T-helper 2 cell treated with Interferon-gamma antibody and Interleukin-4, amounts not matched to agents 5 μg/mL and 100 μg/mL, for 36 hours (primary cell): Measurements from ENCODE around the gene VARS1.

Experiments
- DNase-seq: peaks from one replicate; pipeline ENCODE4 v3.0.0; 2021; ENCODE audit warnings: low spot score
- H3K27ac Mint-ChIP-seq: one replicate; pipeline ENCODE4 v1.8.0; 2021; ENCODE audit warnings: mild to moderate bottlenecking, mixed read lengths
- H3K27me3 Mint-ChIP-seq: one replicate; pipeline ENCODE4 v1.8.0; 2021; ENCODE audit warnings: low read depth, mixed read lengths
- H3K36me3 Mint-ChIP-seq: one replicate; pipeline ENCODE4 v1.8.0; 2021; ENCODE audit warnings: low read depth, mixed read lengths
- H3K4me1 Mint-ChIP-seq: one replicate; pipeline ENCODE4 v1.8.0; 2021; ENCODE audit warnings: low read depth, mixed read lengths
- H3K4me3 Mint-ChIP-seq: one replicate; pipeline ENCODE4 v1.8.0; 2022; ENCODE audit warnings: mild to moderate bottlenecking, moderate library complexity, mixed read lengths
- H3K9me3 Mint-ChIP-seq: one replicate; pipeline ENCODE4 v1.8.0; 2021; ENCODE audit warnings: mixed read lengths

Gene VARS1

DNA sequence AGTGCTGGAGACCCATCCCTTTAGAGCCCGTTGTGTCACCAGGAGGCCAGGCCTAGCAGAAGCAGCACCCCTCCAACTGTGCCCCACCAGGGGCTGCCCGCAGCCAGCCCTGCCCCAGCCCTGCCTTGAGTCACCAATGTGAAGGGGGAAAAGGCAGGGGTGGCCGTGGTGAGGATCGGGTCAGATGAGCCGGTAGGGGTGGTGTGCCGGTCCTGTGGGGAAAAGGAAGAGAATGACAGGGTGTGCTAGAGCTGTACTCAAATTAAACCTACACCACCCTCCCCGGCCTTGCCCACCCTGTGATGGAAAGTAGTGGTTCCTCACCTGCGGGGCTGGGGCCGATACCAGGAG, 30.0 kb downstream of the VARS1 start:
- DNase-seq = no peak
- Mint-ChIP-seq H3K4me1 (peaks cover 10% of the 10 kb centered on the region), H3K27ac (no peak overlapping the region), H3K9me3 (no peaks in the 10 kb centered on the region), H3K36me3 (peaks cover 29% of the 10 kb centered on the region), H3K4me3 (no peak overlapping the region), H3K27me3 (no peaks in the 10 kb centered on the region)

DNA sequence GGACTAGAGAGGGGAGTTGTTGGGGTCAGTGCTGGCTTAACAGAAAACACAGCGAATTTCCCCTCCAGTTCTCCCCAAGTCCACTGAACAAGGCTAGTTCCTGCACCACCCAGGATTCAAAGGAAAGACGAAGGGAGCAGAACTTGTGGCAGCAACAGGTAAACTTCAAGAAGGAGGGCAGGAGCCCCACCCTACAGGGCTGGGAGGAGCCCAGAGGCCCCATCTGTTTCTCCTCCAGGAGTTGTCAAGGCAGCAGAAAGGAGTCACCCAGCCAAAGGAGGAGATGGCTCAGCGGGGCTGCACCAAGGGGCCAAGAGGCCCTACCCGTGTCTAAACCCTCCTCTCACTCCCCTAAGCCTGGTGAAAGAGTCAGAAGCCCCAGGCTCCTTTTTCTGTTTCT, 31.4 kb downstream of the VARS1 start:
- Mint-ChIP-seq H3K27ac (peak overlapping the region; percentile 26), H3K4me3 (no peak overlapping the region)

DNA sequence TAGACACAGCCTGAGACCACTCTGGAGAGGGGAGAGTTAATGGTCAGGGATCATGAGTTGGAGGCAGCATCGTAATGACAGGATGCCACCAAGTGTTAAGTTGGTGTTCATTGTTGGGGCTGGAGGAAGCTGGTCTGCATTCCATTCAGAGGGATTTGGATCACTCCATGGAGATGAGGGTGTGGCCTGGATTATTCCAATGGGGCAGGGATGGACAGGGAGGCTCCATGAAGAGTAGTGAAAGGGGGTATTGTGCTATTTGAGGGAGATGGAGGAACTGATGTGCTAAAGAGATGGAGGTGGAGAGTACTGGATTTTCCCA, 32.0 kb downstream of the VARS1 start:
- Mint-ChIP-seq H3K4me3 (no peak overlapping the region), H3K9me3 (no peaks in the 10 kb centered on the region), H3K27ac (peak overlapping the region; percentile 66), H3K36me3 (peaks cover 36% of the 10 kb centered on the region), H3K4me1 (peaks cover 4% of the 10 kb centered on the region), H3K27me3 (no peaks in the 10 kb centered on the region)
- DNase-seq = no peak

More for the DNA sequence above, 31.4 kb downstream of the VARS1 start:
- H3K4me1 Mint-ChIP-seq = peaks cover 4% of the 10 kb centered on the region
- no peak for DNase-seq
- no peaks in the 10 kb centered on the region for H3K27me3 Mint-ChIP-seq
- H3K36me3 Mint-ChIP-seq = peaks cover 30% of the 10 kb centered on the region
- no peaks in the 10 kb centered on the region for H3K9me3 Mint-ChIP-seq

DNA sequence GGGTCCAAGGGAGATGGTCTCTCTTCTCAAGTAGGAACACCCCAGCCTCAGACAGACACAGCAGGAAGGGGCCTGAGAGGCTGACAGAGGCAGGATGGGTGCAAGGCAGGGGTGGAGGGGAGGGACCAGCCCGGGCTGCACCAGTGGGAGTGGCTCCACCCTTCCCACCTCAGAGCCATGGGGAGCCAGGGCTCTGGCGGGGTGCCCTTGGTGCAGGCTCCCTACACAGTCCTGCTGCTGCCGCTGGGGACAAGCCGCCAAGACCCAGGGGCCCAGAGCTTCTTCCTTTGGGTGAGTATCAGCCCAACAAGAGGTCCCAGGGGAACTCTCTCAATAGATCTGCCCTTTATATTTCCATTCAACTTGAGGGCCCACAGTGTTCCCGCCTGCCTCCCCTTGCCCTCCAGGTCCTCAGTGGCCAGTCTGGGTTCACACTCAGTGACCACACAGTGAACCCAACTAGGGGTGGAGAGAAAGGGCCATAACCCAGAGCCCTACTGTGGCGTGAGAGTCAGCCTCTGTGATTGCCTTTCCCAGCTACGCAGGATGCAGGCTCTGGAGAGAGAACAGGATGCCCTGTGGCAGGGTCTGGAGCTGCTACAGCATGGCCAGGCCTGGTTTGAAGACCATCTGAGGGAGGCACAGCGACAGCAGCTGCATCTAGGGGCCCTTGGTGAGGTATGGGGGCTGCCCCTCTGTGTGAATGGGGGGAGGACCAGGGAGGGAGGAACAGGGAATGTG, 32.5 kb downstream of the VARS1 start:
- no peak for DNase-seq
- Mint-ChIP-seq H3K9me3 (no peaks in the 10 kb centered on the region), H3K36me3 (peaks cover 37% of the 10 kb centered on the region), H3K4me3 (no peak overlapping the region), H3K4me1 (peaks cover 6% of the 10 kb centered on the region), H3K27me3 (no peaks in the 10 kb centered on the region), H3K27ac (peak overlapping the region; percentile 66)

DNA sequence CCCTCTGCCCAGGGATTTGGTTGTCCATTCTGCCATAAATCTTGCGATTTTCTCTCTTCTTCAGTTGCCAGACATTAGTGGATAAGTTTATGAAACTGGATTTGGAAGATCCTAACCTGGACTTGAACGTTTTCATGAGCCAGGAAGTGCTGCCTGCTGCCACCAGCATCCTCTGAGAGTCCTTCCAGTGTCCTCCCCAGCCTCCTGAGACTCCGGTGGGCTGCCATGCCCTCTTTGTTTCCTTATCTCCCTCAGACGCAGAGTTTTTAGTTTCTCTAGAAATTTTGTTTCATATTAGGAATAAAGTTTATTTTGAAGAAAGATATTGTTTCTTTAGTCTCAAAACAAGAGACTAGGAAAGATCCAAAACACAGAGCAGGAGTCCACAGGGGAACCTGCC, 33.2 kb downstream of the VARS1 start, which contains the start of gene SAPCD1:
TSS of gene SAPCD1 (plus strand) at position 301 of the 400 bp plus-strand sequence. CDS start 399 bp downstream, outside the sequence.
- Mint-ChIP-seq H3K36me3 (peaks cover 39% of the 10 kb centered on the region), H3K9me3 (no peaks in the 10 kb centered on the region), H3K4me3 (no peak within 1 kb of the TSS), H3K4me1 (peaks cover 6% of the 10 kb centered on the region), H3K27me3 (no peaks in the 10 kb centered on the region), H3K27ac (peak within 1 kb of the TSS; percentile 66)
- no peak for DNase-seq

DNA sequence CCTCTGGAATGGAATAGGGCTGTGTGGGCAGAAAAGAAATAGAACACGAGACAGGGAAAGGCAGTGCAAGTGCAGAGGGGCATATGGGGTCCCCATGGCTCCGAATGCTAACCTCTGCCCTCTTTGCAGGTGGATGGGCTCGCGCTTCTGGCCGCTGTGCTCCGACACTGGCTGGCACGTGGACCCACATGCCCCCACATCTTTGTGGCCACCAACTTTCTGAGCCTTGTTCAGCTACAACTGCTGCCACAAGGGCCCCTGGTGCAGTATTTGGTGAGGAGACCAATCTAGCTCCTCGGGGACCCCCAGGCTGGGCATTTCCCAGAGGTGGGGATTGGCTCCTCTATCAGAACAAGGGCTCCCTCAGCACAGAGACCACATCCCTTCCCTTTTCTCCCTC, 34.2 kb downstream of the VARS1 start:
- no peaks in the 10 kb centered on the region for H3K27me3 Mint-ChIP-seq

DNA sequence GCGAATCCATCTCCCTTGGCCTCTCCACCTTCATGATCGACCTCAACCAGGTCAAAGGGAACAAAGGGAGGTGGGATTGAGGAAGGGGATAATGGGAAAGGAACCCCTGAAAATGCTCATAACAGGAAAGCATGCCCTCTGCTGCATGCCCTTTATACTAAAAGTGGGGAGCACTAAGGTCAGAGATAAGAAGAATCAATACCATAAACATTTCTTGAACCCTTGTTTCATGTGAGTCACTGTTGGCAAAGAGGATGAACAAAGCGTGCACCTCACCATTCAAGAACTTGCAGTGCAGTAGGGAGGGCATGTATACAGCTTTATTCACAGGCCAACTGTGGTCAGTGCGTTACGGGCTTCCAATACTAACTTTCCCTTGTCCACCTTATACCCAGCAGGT, 34.8 kb downstream of the VARS1 start:
- no peaks in the 10 kb centered on the region for H3K27me3 Mint-ChIP-seq
- H3K36me3 Mint-ChIP-seq = peaks cover 39% of the 10 kb centered on the region
- H3K4me3 Mint-ChIP-seq = no peak overlapping the region
- H3K9me3 Mint-ChIP-seq = no peaks in the 10 kb centered on the region
- no peak overlapping the region for H3K27ac Mint-ChIP-seq
- H3K4me1 Mint-ChIP-seq = peaks cover 6% of the 10 kb centered on the region
- no peak for DNase-seq

More for the DNA sequence above, 34.2 kb downstream of the VARS1 start:
- Mint-ChIP-seq H3K9me3 (no peaks in the 10 kb centered on the region), H3K4me1 (peaks cover 6% of the 10 kb centered on the region), H3K4me3 (no peak overlapping the region), H3K27ac (no peak overlapping the region), H3K36me3 (peaks cover 39% of the 10 kb centered on the region)
- DNase-seq = no peak

DNA sequence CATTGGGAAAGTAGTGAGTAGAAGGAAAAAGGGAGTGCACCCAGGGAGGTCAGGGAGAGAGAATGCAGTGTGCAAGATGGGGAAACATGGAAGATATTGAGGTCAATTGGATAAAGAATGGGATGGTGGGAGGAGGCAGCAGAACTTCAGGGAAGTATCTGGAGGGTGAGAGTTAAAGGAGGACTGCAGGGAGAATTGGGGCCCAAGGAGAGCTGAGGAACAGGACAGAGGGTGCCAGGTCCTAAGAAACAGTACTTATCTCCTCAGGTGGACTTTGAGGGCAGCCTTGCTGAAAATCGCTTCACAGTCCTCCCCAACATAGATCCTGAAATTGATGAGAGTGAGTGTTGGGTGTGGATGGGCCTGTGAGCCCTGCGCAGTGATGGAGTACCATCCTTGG, 37.3 kb downstream of the VARS1 start:
- peak overlapping the region; percentile 32 for H3K27ac Mint-ChIP-seq

DNA sequence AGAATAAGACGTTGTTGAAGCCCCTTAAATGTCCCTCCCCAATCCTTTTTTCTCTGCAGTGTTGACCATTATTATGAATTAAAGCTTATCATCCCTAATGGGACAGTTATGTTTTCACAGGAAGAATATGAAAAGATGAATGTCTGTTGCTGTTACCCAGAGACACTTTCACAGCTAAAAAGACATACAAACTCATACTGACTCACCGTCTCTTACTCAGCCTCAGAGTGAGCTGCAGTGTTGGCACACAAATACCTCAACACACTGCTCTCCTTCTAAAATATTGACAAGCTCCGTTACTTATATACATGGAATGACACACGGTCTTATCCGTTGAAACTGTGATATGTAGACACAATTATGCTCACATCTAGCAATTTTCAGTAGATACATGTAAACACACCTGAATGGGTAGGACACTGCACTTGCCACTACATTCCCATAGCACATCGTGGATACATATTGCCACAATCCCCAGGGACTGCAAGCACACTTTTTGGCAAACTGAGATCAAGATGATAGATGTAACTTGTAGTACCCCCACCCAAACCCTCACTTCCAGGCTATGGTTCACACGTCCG, 42.7 kb downstream of the VARS1 start:
- DNase-seq = no peak
- Mint-ChIP-seq H3K36me3 (peaks cover 14% of the 10 kb centered on the region), H3K27me3 (no peaks in the 10 kb centered on the region), H3K4me1 (peaks cover 2% of the 10 kb centered on the region), H3K27ac (no peak overlapping the region), H3K4me3 (no peak overlapping the region), H3K9me3 (no peaks in the 10 kb centered on the region)

More for the DNA sequence above, 37.3 kb downstream of the VARS1 start:
- Mint-ChIP-seq H3K4me3 (no peak overlapping the region), H3K9me3 (no peaks in the 10 kb centered on the region), H3K27me3 (no peaks in the 10 kb centered on the region), H3K4me1 (peaks cover 4% of the 10 kb centered on the region), H3K36me3 (peaks cover 34% of the 10 kb centered on the region)
- no peak for DNase-seq

DNA sequence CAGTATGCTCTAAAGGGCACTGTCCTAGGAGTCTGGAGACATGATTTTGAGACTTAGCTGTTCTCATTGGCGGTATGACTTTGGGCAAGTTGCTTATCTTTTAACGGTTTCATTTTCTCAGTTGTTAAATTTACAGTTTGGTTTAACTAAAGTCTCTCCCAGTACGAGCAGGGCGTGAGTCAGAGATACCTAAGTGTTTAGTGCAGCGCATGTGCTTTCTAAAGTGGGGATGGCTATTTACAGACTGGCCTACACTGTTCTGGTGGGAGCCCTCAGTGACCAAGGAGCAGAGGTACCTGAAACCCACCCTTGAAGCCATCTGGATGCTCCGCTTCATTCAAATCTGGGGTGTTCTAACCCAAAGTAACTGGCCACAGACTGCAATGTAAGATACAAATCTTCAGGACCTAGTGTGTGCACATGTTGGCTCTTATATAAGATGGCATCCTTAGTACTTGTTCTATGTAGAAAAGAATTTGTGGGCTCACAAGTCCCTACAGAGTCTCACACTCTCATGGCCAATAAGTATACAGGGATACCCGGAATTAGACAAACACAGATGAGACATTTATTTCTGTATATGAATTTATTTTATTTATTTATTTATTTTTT, 45.0 kb downstream of the VARS1 start:
- Mint-ChIP-seq H3K36me3 (peaks cover 22% of the 10 kb centered on the region), H3K4me3 (no peak overlapping the region), H3K27ac (no peak overlapping the region), H3K27me3 (no peaks in the 10 kb centered on the region), H3K9me3 (no peaks in the 10 kb centered on the region), H3K4me1 (peaks cover 2% of the 10 kb centered on the region)
- DNase-seq = no peak

DNA sequence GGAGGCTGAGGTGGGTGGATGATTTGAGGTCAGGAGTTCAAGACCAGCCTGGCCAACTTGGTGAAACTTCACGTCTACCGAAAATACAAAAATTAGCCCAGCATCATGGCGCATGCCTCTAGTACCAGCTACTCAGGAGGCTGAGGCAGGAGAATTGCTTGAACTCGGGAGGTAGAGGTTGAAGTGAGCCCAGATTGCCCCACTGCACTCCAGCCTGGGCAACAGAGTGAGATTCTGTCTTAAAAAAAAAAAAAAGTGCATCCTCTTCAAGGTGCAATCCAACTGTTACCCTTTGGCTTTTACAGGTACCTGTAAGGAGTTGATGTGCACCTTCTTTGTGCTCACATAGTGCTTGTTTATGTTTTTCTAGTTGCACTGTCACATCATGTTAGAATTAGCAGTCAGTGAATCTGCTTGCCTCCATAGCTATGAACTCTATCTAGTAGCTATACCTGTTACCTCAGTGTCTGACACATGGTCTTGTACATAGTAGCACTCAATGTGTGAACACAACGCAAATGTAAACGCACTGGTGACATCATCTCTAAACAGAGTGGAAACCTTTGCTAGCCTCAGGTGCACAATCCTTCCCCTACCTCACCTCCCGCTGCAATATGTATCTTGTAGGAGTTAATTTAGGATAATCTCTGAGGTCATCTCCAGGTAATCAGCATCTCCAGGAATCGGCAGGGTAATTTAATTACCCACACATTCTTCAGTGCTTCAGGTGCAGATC, 46.1 kb downstream of the VARS1 start:
- H3K36me3 Mint-ChIP-seq = peaks cover 28% of the 10 kb centered on the region
- H3K9me3 Mint-ChIP-seq = no peaks in the 10 kb centered on the region
- no peak overlapping the region for H3K27ac Mint-ChIP-seq
- peaks cover 3% of the 10 kb centered on the region for H3K4me1 Mint-ChIP-seq
- no peak overlapping the region for H3K4me3 Mint-ChIP-seq
- no peaks in the 10 kb centered on the region for H3K27me3 Mint-ChIP-seq
- DNase-seq = no peak
